ENCODE measurements around the gene SLC8A2.

- no peak for TF ChIP-seq YY1 (IDR thresholded peaks at IDR 0.05; ENCODE audit: insufficient read depth, insufficient read length)
- no peak for TF ChIP-seq ZNF274 (IDR thresholded peaks at IDR 0.05; ENCODE audit: low read depth, low read length)
Observed at GRCh38 chr19:47464675-47465419, 6.8 kb downstream of the SLC8A2 start.

All from NT2/D1 (cell line).